Transverse colon (tissue), 4 donors: ENCODE measurements around the gene DSCAM.

Experiments used
- POLR2A ChIP-seq: fragments of 450-650 bp; IDR thresholded peaks from one replicate; pipeline ENCODE4 v1.6.1; 2016; ENCODE audit warnings: antibody characterized with exemption, mild to moderate bottlenecking, moderate library complexity
- POLR2AphosphoS5 ChIP-seq, 3 donors: sonication (generic); formaldehyde crosslinking; IDR thresholded peaks; one replicate each; pipeline ENCODE4 v1.6.1; 2016; ENCODE audit warnings: antibody characterized with exemption in 3 of 3
- TF ChIP-seq, protein P1 (sequence below), 5 experiments: fragments of 200-600 bp in 3 of 5; fragments of 450-650 bp in 2 of 5; sonication (generic) in 3 of 5; IDR thresholded peaks; 1 replicate in 2 of 5; 2 replicates in 3 of 5; pipeline ENCODE4 v1.5.1; 2016 to 2017; ENCODE audit warnings: antibody characterized with exemption in 5 of 5, inconsistent platforms in 3 of 5, mild to moderate bottlenecking in 2 of 5, moderate library complexity in 1 of 5

DNA sequence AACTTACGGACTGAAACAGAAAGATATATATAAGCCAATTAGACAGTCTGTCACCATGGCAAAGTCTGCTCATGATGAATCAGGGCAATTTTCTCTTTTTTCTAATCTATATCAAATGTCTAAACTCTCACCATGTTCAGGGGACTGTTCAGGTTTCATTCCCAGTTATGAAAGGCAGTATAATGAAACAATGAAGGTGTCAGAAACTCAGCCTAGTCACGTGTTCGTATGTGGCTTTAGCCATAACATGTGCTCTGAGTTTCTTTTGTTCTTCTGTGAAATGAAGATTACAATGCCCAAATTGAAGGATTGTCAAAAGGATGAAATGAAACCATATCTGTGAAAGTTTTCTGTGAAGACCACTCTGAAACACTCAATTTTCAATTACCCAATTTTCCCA lies 392.9 kb downstream of the DSCAM start:
- TF ChIP-seq, protein P1, sequence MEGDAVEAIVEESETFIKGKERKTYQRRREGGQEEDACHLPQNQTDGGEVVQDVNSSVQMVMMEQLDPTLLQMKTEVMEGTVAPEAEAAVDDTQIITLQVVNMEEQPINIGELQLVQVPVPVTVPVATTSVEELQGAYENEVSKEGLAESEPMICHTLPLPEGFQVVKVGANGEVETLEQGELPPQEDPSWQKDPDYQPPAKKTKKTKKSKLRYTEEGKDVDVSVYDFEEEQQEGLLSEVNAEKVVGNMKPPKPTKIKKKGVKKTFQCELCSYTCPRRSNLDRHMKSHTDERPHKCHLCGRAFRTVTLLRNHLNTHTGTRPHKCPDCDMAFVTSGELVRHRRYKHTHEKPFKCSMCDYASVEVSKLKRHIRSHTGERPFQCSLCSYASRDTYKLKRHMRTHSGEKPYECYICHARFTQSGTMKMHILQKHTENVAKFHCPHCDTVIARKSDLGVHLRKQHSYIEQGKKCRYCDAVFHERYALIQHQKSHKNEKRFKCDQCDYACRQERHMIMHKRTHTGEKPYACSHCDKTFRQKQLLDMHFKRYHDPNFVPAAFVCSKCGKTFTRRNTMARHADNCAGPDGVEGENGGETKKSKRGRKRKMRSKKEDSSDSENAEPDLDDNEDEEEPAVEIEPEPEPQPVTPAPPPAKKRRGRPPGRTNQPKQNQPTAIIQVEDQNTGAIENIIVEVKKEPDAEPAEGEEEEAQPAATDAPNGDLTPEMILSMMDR (IDR thresholded peaks at IDR 0.05): no peak
- TF ChIP-seq POLR2AphosphoS5 (IDR thresholded peaks at IDR 0.05): no peak
- TF ChIP-seq POLR2A: no peak
